ENCODE results near the gene KIAA0408. TPM values are rescaled to one million over a fixed set of nuclear protein-coding genes. Genes with fewer than 3 reads are reported as not detected.

KIAA0408 gene
- total RNA-seq (2021) (not detected in 2 replicates), Bru-seq, nascent RNA (not detected), BruChase-seq, experiment 1, labeled RNA remaining after a 2-hour chase (percentile 17 among the genes with signal in this experiment), BruChase-seq, experiment 2, labeled RNA remaining after a 6-hour chase (not detected)
- long read RNA-seq = 0 reads

GRCh38 chr6:127459231-127459641 lies at the start of gene KIAA0408:
KIAA0408 (minus strand) TSS chr6:127459389; CDS start chr6:127453981, 5,408 bp downstream.
- ChIA-PET CTCF (no interaction called here), POLR2A (ENCODE audit: unreplicated experiment) (no interaction called here)
- H2AFZ ChIP-seq = no peak within 1 kb of the TSS
- no peak within 1 kb of the TSS for H3K4me3 ChIP-seq
- H4K20me1 ChIP-seq (ENCODE audit: insufficient read depth) = no peaks in the 10 kb centered on the region
- H3K79me2 ChIP-seq (ENCODE audit: low read depth) = no peaks in the 10 kb centered on the region
- TF ChIP-seq EZH2 (IDR thresholded peaks at IDR 0.05; ENCODE audit: low read depth) (no peak), CTCF (conservative IDR thresholded peaks at IDR 0.05) (no peak)
- no peaks in the 10 kb centered on the region for H3K9me2 ChIP-seq (ENCODE audit: insufficient read depth)
- no peaks in the 10 kb centered on the region for H3K4me1 ChIP-seq (replicated peaks; ENCODE audit: insufficient read depth)
- no peaks in the 10 kb centered on the region for H3F3A ChIP-seq (ENCODE audit: insufficient read depth, low read depth)
- no TSS peak for BruUV-seq (replicated peaks)
- intact Hi-C loops (cut with micrococcal nuclease; ENCODE audit: unreplicated experiment) = no loop called here
- H3K27me3 ChIP-seq (ENCODE audit: insufficient read depth, low read depth) = no peaks in the 10 kb centered on the region
- H3K36me3 ChIP-seq (ENCODE audit: low read depth) = no peaks in the 10 kb centered on the region
- H3K27ac ChIP-seq = no peak within 1 kb of the TSS
- DNase-seq = no peak
- H3K9me3 ChIP-seq (ENCODE audit: insufficient read depth, low read depth) = no peaks in the 10 kb centered on the region
- no peak within 1 kb of the TSS for H3K4me2 ChIP-seq

- Histone ChIP-seq H3F3A (ENCODE audit: insufficient read depth, low read depth) (no peaks in the 10 kb centered on the region), H3K27ac (no peak overlapping the region), H3K9me3 (ENCODE audit: insufficient read depth, low read depth) (no peaks in the 10 kb centered on the region), H3K4me2 (no peak overlapping the region), H3K9me2 (ENCODE audit: insufficient read depth) (no peaks in the 10 kb centered on the region), H3K27me3 (ENCODE audit: insufficient read depth, low read depth) (no peaks in the 10 kb centered on the region), H4K20me1 (ENCODE audit: insufficient read depth) (no peaks in the 10 kb centered on the region), H3K4me3 (no peak overlapping the region), H3K79me2 (ENCODE audit: low read depth) (no peaks in the 10 kb centered on the region), H3K4me1 (replicated peaks; ENCODE audit: insufficient read depth) (no peaks in the 10 kb centered on the region), H3K36me3 (ENCODE audit: low read depth) (no peaks in the 10 kb centered on the region), H2AFZ (no peak overlapping the region)
- BruUV-seq (replicated peaks) = no TSS peak
- DNase-seq = no peak
- ChIA-PET POLR2A (ENCODE audit: unreplicated experiment) (no interaction called here), CTCF (no interaction called here)
- no peak for TF ChIP-seq CTCF (conservative IDR thresholded peaks at IDR 0.05)
- no peak for TF ChIP-seq EZH2 (IDR thresholded peaks at IDR 0.05; ENCODE audit: low read depth)
- intact Hi-C loops (cut with micrococcal nuclease; ENCODE audit: unreplicated experiment) = no loop called here
Observed at GRCh38 chr6:127506894-127507293, 47.7 kb upstream of the KIAA0408 start.

GRCh38 chr6:127503022-127503421 lies 43.8 kb upstream of the KIAA0408 start:
- intact Hi-C loops (cut with micrococcal nuclease; ENCODE audit: unreplicated experiment) = no loop called here
- CTCF ChIA-PET = no interaction called here
- no peaks in the 10 kb centered on the region for H3F3A ChIP-seq (ENCODE audit: insufficient read depth, low read depth)

More at GRCh38 chr6:127503022-127503421, 43.8 kb upstream of the KIAA0408 start:
- no peaks in the 10 kb centered on the region for H4K20me1 ChIP-seq (ENCODE audit: insufficient read depth)
- no peaks in the 10 kb centered on the region for H3K9me3 ChIP-seq (ENCODE audit: insufficient read depth, low read depth)
- no peaks in the 10 kb centered on the region for H3K9me2 ChIP-seq (ENCODE audit: insufficient read depth)
- no TSS peak for BruUV-seq (replicated peaks)
- no peak for DNase-seq
- H3K4me3 ChIP-seq = no peak overlapping the region
- H3K79me2 ChIP-seq (ENCODE audit: low read depth) = no peaks in the 10 kb centered on the region
- TF ChIP-seq CTCF (conservative IDR thresholded peaks at IDR 0.05) (no peak), EZH2 (IDR thresholded peaks at IDR 0.05; ENCODE audit: low read depth) (no peak)
- no peaks in the 10 kb centered on the region for H3K27me3 ChIP-seq (ENCODE audit: insufficient read depth, low read depth)
- no peak overlapping the region for H3K27ac ChIP-seq
- no peak overlapping the region for H3K4me2 ChIP-seq
- no peaks in the 10 kb centered on the region for H3K36me3 ChIP-seq (ENCODE audit: low read depth)
- H2AFZ ChIP-seq = peak overlapping the region; percentile 36; the same call in 1 of the 2 replicates
- H3K4me1 ChIP-seq (replicated peaks; ENCODE audit: insufficient read depth) = no peaks in the 10 kb centered on the region
- POLR2A ChIA-PET (ENCODE audit: unreplicated experiment) = no interaction called here
